Heart left ventricle (tissue), 16 donors: ENCODE measurements around the gene KIF21B. TPM values are rescaled to one million over a fixed set of nuclear protein-coding genes. Genes with fewer than 3 reads are reported as not detected.

ENCODE experiments used
- ATAC-seq, 4 donors: fragments of 200-7000 bp; cut with Tn5 transposase; one replicate each; pipeline ENCODE4 v1.9.1; 2020 to 2022; ENCODE audit warnings: moderate library complexity in 4 of 4, mild to moderate bottlenecking in 3 of 4, moderate number of reproducible peaks in 1 of 4
- DNase-seq, 5 donors: peaks; one replicate each; pipeline ENCODE4 v3.0.0-alpha.2; 2020
- H3K27ac ChIP-seq, 12 donors: fragments of 200-600 bp; sonication (generic) in 4 of 12; one replicate each; pipeline versions ENCODE4 v1.5.0 to v1.8.0; 2016 to 2022; ENCODE audit warnings: mild to moderate bottlenecking in 2 of 12
- H3K27me3 ChIP-seq, 9 donors: fragments of 200-600 bp; sonication (generic) in 2 of 9; one replicate each; pipeline versions ENCODE4 v1.5.1 to v1.8.0; 2016 to 2022; ENCODE audit warnings: mild to moderate bottlenecking in 3 of 9
- H3K36me3 ChIP-seq, 9 donors: fragments of 200-600 bp; sonication (generic) in 2 of 9; one replicate each; pipeline versions ENCODE4 v1.5.0 to v1.8.0; 2018 to 2022; ENCODE audit warnings: mild to moderate bottlenecking in 2 of 9
- H3K4me1 ChIP-seq, 12 donors: fragments of 200-600 bp; sonication (generic) in 4 of 12; one replicate each; pipeline versions ENCODE4 v1.5.0 to v1.8.0; 2016 to 2022; ENCODE audit warnings: mild to moderate bottlenecking in 3 of 12
- H3K4me3 ChIP-seq, 12 donors: fragments of 200-600 bp; sonication (generic) in 4 of 12; one replicate each; pipeline versions ENCODE4 v1.5.0 to v1.8.0; 2017 to 2022; ENCODE audit warnings: mild to moderate bottlenecking in 9 of 12, moderate library complexity in 4 of 12
- H3K9me3 ChIP-seq, 12 donors: fragments of 200-600 bp; sonication (generic) in 4 of 12; one replicate each; pipeline versions ENCODE4 v1.5.0 to v1.8.0; 2016 to 2022; ENCODE audit warnings: mild to moderate bottlenecking in 1 of 12
- POLR2A ChIP-seq, 2 donors: fragments of 450-650 bp; IDR thresholded peaks; one replicate each; pipeline ENCODE4 v1.6.1; 2017; ENCODE audit warnings: antibody characterized with exemption in 2 of 2, mild to moderate bottlenecking in 2 of 2, moderate library complexity in 2 of 2
- WGBS, 4 donors: extraction: QIAGEN DNeasy Blood & Tissue Kit in 2 of 4; methylation state at CpG; one replicate each; pipeline versions ENCODE4 v1.1.5 to v1.1.7; 2013 to 2018; 5-methylcytosine and 5-hydroxymethylcytosine counted together
- intact Hi-C, 10 donors: fragments of 100-400 bp; cut with DNase I; formaldehyde crosslinking; loops; one replicate each; pipeline versions ENCODE4 v1.11.1 to v1.14.2; 2022
- polyA plus RNA-seq, 2 donors: library from polyadenylated mRNA; stranded (reverse); fragments of 200-250 nt; gene quantifications; one replicate each; pipeline ENCODE4 v1.2.3, GENCODE V29; 2013
- total RNA-seq, 9 donors: library from RNA; depleted of rRNA in 2 of 9; stranded (reverse); fragments of >200 nt in 2 of 9; fragmentation: NEBNext Ultra II Directional in 3 of 9; extraction: Animal tissue kit (Norgen Biotek cat#: 25700) in 3 of 9; gene quantifications; one replicate each; pipeline versions ENCODE4 v1.1.0 to v1.2.4, GENCODE V29; 2016 to 2023
- TF ChIP-seq, protein P1 (sequence below), 12 donors: fragments of 200-600 bp; sonication (generic) in 4 of 12; IDR thresholded peaks; one replicate each; pipeline versions ENCODE4 v1.5.0 to v1.8.0; 2018 to 2022; ENCODE audit warnings: antibody characterized with exemption in 12 of 12, mild to moderate bottlenecking in 5 of 12
- donor health status: ischemic (EF 13 %, LVEDD 7.1; RV severe dilation, severe dysfunction).
- donor health status: healthy with polysubstance abuse.
- donor health status: DM: no; HTN: yes; CAD: no.
- donor health status: DM: no; HTN: no; CAD: no.
- donor health status: ischemic (EF 25% LVEDD 6.9; RV normal size, moderate dysfunction).
- donor health status: ischemic (EF 25% LVEDD 5.7; RV mildly dilated, moderate dysfunction).
- donor health status: healthy.
- donor health status: DM: yes; HTN: yes; CAD: no.
- donor health status: ischemic (EF 35%, LVEDD 5.7; RV mildly dilated, moderate dysfunction).
- donor health status: nonischemic (EF 11% LVEDD 7.7; RV severe dilation, severe dysfunction).
- donor health status: DM: yes; HTN: yes; CAD: no.
- donor health status: PGD.
- donor health status: ischemic (EF 29% LVEDD 5.4; RV normal size, mild dysfunction).
- donor health status: nonischemic (EF 23%, LVEDD 6.1; RV moderate dilation, normal function).

The KIF21B gene
- total and polyA plus RNA-seq, 11 donors = 0.21 to 3.6 (median 0.46) TPM

DNA sequence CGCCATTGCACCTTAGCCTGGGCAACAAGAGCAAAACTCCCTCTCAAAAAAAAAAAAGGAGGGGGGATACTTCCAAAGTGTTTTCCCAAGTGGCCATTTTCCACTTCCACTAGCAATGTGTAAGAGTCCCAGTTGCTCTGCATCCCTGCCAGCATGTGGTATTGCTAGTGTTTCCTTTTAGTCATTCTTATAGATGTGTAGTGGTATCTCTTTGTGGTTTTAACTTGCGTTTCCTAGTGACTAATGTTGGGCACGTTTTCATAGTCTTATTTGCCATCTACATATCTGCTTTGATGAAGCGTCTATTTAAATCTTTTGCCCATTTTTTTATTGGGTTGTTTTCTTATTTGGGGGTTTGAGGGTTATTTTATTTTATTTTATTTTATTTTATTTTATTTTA lies 97.7 kb downstream of the KIF21B start:
- Histone ChIP-seq H3K4me1 (no peaks in the 10 kb centered on the region), H3K9me3 (no peaks in the 10 kb centered on the region), H3K36me3 (no peaks in the 10 kb centered on the region), H3K27me3 (peaks cover 0 to 7% (median 0%) of the 10 kb centered on the region in 9 donors), H3K4me3 (no peak overlapping the region), H3K27ac (no peak overlapping the region)
- TF ChIP-seq POLR2A (IDR thresholded peaks at IDR 0.05) = no peak
- TF ChIP-seq, protein P1, sequence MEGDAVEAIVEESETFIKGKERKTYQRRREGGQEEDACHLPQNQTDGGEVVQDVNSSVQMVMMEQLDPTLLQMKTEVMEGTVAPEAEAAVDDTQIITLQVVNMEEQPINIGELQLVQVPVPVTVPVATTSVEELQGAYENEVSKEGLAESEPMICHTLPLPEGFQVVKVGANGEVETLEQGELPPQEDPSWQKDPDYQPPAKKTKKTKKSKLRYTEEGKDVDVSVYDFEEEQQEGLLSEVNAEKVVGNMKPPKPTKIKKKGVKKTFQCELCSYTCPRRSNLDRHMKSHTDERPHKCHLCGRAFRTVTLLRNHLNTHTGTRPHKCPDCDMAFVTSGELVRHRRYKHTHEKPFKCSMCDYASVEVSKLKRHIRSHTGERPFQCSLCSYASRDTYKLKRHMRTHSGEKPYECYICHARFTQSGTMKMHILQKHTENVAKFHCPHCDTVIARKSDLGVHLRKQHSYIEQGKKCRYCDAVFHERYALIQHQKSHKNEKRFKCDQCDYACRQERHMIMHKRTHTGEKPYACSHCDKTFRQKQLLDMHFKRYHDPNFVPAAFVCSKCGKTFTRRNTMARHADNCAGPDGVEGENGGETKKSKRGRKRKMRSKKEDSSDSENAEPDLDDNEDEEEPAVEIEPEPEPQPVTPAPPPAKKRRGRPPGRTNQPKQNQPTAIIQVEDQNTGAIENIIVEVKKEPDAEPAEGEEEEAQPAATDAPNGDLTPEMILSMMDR (IDR thresholded peaks at IDR 0.05) = no peak
- DNase-seq (no peak), ATAC-seq (no peak)
- WGBS, 4 donors = 77 to 86% (median 82%) methylated on average over 4 of the region's 4 CpGs
- intact Hi-C loops = no loop called here

DNA sequence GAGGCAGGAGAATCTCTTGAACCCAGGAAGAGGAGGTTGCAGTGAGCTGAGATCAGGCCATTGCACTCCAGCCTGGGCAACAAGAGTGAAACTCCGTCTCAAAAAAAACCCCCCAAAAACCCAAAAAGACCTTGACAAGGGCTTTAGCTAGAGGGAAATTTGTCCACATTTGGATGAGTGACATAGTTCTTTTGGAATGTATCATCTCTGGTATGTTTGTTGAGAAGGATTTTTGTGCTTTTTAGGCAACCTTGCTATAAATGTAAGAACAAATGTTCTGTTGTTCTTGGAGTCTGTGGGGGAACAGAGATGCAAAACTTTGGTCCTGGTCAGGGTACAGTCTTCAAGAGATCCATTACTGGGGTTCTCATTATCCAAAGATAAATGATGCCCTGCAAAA lies 99.9 kb downstream of the KIF21B start:
- no peak overlapping the region for H3K4me3 ChIP-seq
- TF ChIP-seq, protein P1 (IDR thresholded peaks at IDR 0.05) = no peak
- TF ChIP-seq POLR2A (IDR thresholded peaks at IDR 0.05) = no peak
- H3K27ac ChIP-seq = no peak overlapping the region
- H3K4me1 ChIP-seq = no peaks in the 10 kb centered on the region
- H3K9me3 ChIP-seq = no peaks in the 10 kb centered on the region
- DNase-seq (no peak), ATAC-seq (no peak)
- WGBS, 4 donors = 69 to 87% (median 77%) methylated on average over 1 of the region's 1 CpG
- H3K36me3 ChIP-seq = no peaks in the 10 kb centered on the region
- peaks cover 0 to 7% (median 0%) of the 10 kb centered on the region in 9 donors for H3K27me3 ChIP-seq
- intact Hi-C loops = no loop called here

DNA sequence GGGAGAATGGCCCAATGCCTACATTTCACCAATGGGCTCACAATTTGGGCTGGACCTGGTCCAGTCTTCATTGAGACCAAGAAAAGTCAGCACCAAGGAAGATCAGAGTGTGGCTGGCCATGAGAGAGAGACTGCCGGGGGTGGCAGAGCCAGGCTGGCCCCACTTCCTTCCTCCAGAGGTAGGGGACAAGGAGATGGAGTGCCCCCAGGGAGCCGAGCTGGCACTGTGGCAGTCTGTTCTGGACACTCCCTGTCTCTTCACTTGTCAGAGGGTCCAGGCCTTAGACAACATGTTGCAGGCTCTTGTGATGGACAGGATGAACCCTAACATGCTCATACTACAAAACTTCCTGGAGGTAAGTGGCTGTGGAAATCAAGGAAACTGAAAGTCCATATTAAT lies 101.1 kb downstream of the KIF21B start:
- no peak for DNase-seq
- WGBS, 4 donors = 73 to 76% (median 74%) methylated on average over 2 of the region's 2 CpGs
- H3K4me3 ChIP-seq = no peak overlapping the region

DNA sequence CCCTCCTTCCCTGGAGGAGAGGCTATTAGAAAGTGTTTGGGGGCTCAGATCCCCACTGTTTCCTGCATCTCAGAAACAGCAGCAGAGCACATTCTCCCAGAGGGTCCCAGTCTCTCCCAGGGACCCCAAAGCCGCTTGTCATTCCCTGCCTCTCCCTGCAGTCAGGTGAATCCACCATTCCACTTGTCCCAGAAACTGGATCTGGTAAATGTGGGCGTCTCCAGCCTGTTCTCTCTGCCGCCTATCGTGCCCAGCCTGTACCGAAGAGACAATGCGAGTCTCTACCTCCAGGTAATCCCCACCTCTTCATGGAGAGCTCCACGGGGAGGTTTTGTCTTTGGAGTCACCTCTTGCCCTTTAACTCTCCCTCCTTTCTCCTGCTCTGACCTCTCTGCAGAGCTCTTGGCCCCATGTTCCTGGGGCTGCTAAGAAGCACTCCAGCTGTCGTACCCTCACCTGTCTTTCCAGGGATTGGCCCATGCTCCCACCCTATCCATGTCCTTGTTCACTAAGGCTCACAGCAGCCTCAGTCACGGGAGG lies 101.9 kb downstream of the KIF21B start:
- TF ChIP-seq, protein P1 (IDR thresholded peaks at IDR 0.05) = no peak
- TF ChIP-seq POLR2A (IDR thresholded peaks at IDR 0.05) = no peak
- WGBS, 4 donors = 79 to 82% (median 79%) methylated on average over 9 of the region's 9 CpGs
- intact Hi-C loops = no loop called here
- ATAC-seq (no peak), DNase-seq (no peak)
- H3K4me1 ChIP-seq = peaks cover 0 to 7% (median 0%) of the 10 kb centered on the region in 12 donors
- no peak overlapping the region for H3K27ac ChIP-seq
- H3K9me3 ChIP-seq = no peaks in the 10 kb centered on the region
- no peak overlapping the region for H3K4me3 ChIP-seq
- H3K27me3 ChIP-seq = peaks cover 0 to 4% (median 0%) of the 10 kb centered on the region in 9 donors
- no peaks in the 10 kb centered on the region for H3K36me3 ChIP-seq

More for the DNA sequence above, 101.1 kb downstream of the KIF21B start:
- intact Hi-C loops = no loop called here
- no peaks in the 10 kb centered on the region for H3K36me3 ChIP-seq
- H3K27ac ChIP-seq = no peak overlapping the region
- TF ChIP-seq POLR2A (IDR thresholded peaks at IDR 0.05) = no peak
- TF ChIP-seq, protein P1 (IDR thresholded peaks at IDR 0.05) = no peak
- no peaks in the 10 kb centered on the region for H3K9me3 ChIP-seq
- ATAC-seq = no peak
- peaks cover 0 to 7% (median 0%) of the 10 kb centered on the region in 9 donors for H3K27me3 ChIP-seq
- peaks cover 0 to under 1% (median 0%) of the 10 kb centered on the region in 12 donors for H3K4me1 ChIP-seq

Other genes with a start within 250 kb of the KIF21B start
- not detected for gene GPR25, start 150.7 kb downstream of the KIF21B start, total RNA-seq
- not detected for gene GPR25, start 150.7 kb downstream of the KIF21B start, polyA plus RNA-seq
- under 1 TPM in 5 of 9 donors, not detected in 4; 0.07 to 0.43 (median 0.16) TPM for gene INAVA, start 128.8 kb downstream of the KIF21B start, total RNA-seq
- gene INAVA, start 128.8 kb downstream of the KIF21B start, polyA plus RNA-seq = under 1 TPM; 0.07 to 0.11 TPM
- not detected for gene CACNA1S, start 88.7 kb upstream of the KIF21B start, total RNA-seq
- gene CACNA1S, start 88.7 kb upstream of the KIF21B start, polyA plus RNA-seq = not detected
- not detected for gene ASCL5, start 103.5 kb upstream of the KIF21B start, total RNA-seq
- not detected for gene ASCL5, start 103.5 kb upstream of the KIF21B start, polyA plus RNA-seq
- 10 to 100 TPM; 22.6 to 35.9 (median 29.3) TPM for gene TMEM9, start 130.8 kb upstream of the KIF21B start, total RNA-seq
- 10 to 100 TPM; 22.4 to 42.9 TPM for gene TMEM9, start 130.8 kb upstream of the KIF21B start, polyA plus RNA-seq
- gene IGFN1, start 167.1 kb upstream of the KIF21B start, total RNA-seq = under 1 TPM in 1 of 9 donors, not detected in 8; 0.04 TPM
- under 1 TPM in 1 of 2 donors, not detected in 1; 0.03 TPM for gene IGFN1, start 167.1 kb upstream of the KIF21B start, polyA plus RNA-seq